Karpas-422 (cell line): Measurements from ENCODE around the gene MAGI1. TPM values are rescaled to one million over a fixed set of nuclear protein-coding genes. Genes with fewer than 3 reads are reported as not detected.

Experiments
- DNase-seq: peaks from one replicate; pipeline ENCODE4 v3.0.0-alpha.2; 2015
- H2AFZ ChIP-seq: fragments of 200-600 bp; sonication (generic); 2 replicates; pipeline ENCODE4 v1.6.1; 2014; ENCODE audit warnings: antibody characterized with exemption, low read length, mixed read lengths
- H3K27ac ChIP-seq: fragments of 200-600 bp; sonication (generic); 2 replicates; pipeline ENCODE4 v1.5.1; 2014; ENCODE audit warnings: mild to moderate bottlenecking, low read length, moderate library complexity
- H3K27me3 ChIP-seq: fragments of 200-600 bp; sonication (generic); 2 replicates; pipeline ENCODE4 v1.6.1; 2014; ENCODE audit warnings: low read length, mixed read lengths
- H3K36me3 ChIP-seq: fragments of 200-600 bp; sonication (generic); 2 replicates; pipeline ENCODE4 v1.6.1; 2014; ENCODE audit warnings: low read length, mixed read lengths; ENCODE audit not compliant: insufficient read depth
- H3K4me1 ChIP-seq: fragments of 200-600 bp; sonication (generic); 2 replicates; pipeline ENCODE4 v1.6.1; 2014; ENCODE audit warnings: mild to moderate bottlenecking, low read length, mixed read lengths
- H3K4me2 ChIP-seq: fragments of 200-600 bp; sonication (generic); 2 replicates; pipeline ENCODE4 v1.6.1; 2014; ENCODE audit warnings: low read length, low read depth, mild to moderate bottlenecking; ENCODE audit not compliant: poor library complexity, severe bottlenecking
- H3K4me3 ChIP-seq: fragments of 200-600 bp; sonication (generic); 2 replicates; pipeline ENCODE4 v1.5.1; 2014; ENCODE audit warnings: mild to moderate bottlenecking, antibody characterized with exemption, low read length, mixed read lengths
- H3K79me2 ChIP-seq: fragments of 200-600 bp; sonication (generic); 2 replicates; pipeline ENCODE4 v1.6.1; 2014; ENCODE audit warnings: mild to moderate bottlenecking, low read length, mixed read lengths
- H3K9ac ChIP-seq: fragments of 200-600 bp; sonication (generic); 2 replicates; pipeline ENCODE4 v1.6.0; 2014; ENCODE audit warnings: low read length
- H3K9me2 ChIP-seq: fragments of 200-600 bp; sonication (generic), shearing (Covaris generic); replicated peaks from 2 replicates; pipeline ENCODE4 v1.6.0; 2014; ENCODE audit warnings: mild to moderate bottlenecking, low read length, moderate library complexity; ENCODE audit not compliant: insufficient read depth
- H3K9me3 ChIP-seq: fragments of 300-700, 200-600 bp; sonication (generic); 2 replicates; pipeline ENCODE4 v1.6.1; 2014; ENCODE audit warnings: low read length, mixed read lengths
- H4K20me1 ChIP-seq: fragments of 200-600 bp; sonication (generic); 2 replicates; pipeline ENCODE4 v1.6.1; 2014; ENCODE audit warnings: mild to moderate bottlenecking, antibody characterized with exemption, low read length, low read depth; ENCODE audit not compliant: insufficient read depth
- total RNA-seq: library from RNA; depleted of rRNA; stranded (reverse); fragments of >200 nt; shearing (Covaris generic); gene quantifications from 2 replicates; pipeline ENCODE4 v1.2.3, GENCODE V29; 2014; ENCODE audit warnings: low replicate concordance

Gene MAGI1
- total RNA-seq, 1 experiment from 2014 or later: 0.71 TPM

GRCh38 chr3:66014651-66015050 is 24.1 kb downstream of the MAGI1 start:
- Histone ChIP-seq H3K27me3 (no peaks in the 10 kb centered on the region), H3K79me2 (no peaks in the 10 kb centered on the region), H3K4me2 (no peak overlapping the region), H4K20me1 (no peaks in the 10 kb centered on the region), H3K4me3 (no peak overlapping the region), H3K36me3 (no peaks in the 10 kb centered on the region), H3K4me1 (no peaks in the 10 kb centered on the region), H3K27ac (no peak overlapping the region), H3K9me3 (no peaks in the 10 kb centered on the region), H3K9ac (no peak overlapping the region), H2AFZ (no peak overlapping the region), H3K9me2 (no peaks in the 10 kb centered on the region)
- DNase-seq: no peak

DNA sequence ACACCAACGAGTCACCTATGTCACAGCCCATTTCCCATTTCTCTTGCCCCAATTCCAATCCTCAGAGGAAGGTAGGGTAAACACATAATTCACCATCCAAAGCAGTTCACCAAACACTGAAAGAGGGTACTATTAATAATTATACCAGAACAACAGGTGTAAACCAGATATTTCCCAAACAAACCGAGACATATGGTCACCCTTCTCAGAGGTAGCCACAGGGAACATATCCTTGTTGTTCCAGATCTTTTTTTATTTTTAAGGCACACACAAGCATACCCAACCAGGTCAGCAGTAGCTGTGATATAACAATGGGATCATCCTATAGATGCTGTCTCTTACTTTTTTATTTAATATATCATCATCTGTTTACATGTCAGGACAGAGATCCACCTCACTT is 24.7 kb downstream of the MAGI1 start:
- no peak overlapping the region for H3K4me2 ChIP-seq
- no peak for DNase-seq
- H3K4me3 ChIP-seq: no peak overlapping the region
- no peak overlapping the region for H2AFZ ChIP-seq
- H3K9me2 ChIP-seq: no peaks in the 10 kb centered on the region
- H3K79me2 ChIP-seq: no peaks in the 10 kb centered on the region
- H3K36me3 ChIP-seq: no peaks in the 10 kb centered on the region
- H3K27me3 ChIP-seq: no peaks in the 10 kb centered on the region
- H3K9me3 ChIP-seq: no peaks in the 10 kb centered on the region
- H3K4me1 ChIP-seq: no peaks in the 10 kb centered on the region
- no peaks in the 10 kb centered on the region for H4K20me1 ChIP-seq
- no peak overlapping the region for H3K9ac ChIP-seq
- H3K27ac ChIP-seq: no peak overlapping the region

DNA sequence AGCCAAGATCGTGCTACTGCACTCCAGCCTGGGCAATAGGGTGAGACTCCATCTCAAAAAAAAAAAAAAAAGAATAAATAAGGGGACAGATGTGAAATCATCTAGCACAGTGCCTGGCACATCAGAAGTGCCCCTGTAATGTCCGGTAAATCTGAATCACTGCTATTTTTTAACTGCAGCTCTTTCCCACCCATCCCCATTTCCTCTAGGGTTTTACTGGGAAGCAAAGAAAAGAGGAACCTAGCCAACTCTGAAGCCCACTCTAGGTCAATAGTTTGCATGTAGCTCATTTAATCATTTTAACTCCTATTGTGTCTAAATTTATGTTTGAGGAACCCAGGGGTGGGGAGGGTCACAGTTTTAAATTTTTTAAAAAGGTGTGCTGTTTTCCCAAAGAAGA is 26.0 kb downstream of the MAGI1 start:
- no peak overlapping the region for H2AFZ ChIP-seq
- no peak overlapping the region for H3K27ac ChIP-seq
- no peaks in the 10 kb centered on the region for H3K9me3 ChIP-seq
- H3K27me3 ChIP-seq: no peaks in the 10 kb centered on the region
- H3K4me3 ChIP-seq: no peak overlapping the region
- no peaks in the 10 kb centered on the region for H3K9me2 ChIP-seq
- no peaks in the 10 kb centered on the region for H3K79me2 ChIP-seq
- H3K4me1 ChIP-seq: no peaks in the 10 kb centered on the region
- no peak for DNase-seq
- H3K4me2 ChIP-seq: no peak overlapping the region
- H3K9ac ChIP-seq: no peak overlapping the region
- H3K36me3 ChIP-seq: no peaks in the 10 kb centered on the region
- H4K20me1 ChIP-seq: no peaks in the 10 kb centered on the region

- H3K9me3 ChIP-seq: no peaks in the 10 kb centered on the region
- H3K27ac ChIP-seq: no peak overlapping the region
- no peaks in the 10 kb centered on the region for H3K79me2 ChIP-seq
- no peak overlapping the region for H3K4me3 ChIP-seq
- no peak overlapping the region for H3K9ac ChIP-seq
- H2AFZ ChIP-seq: no peak overlapping the region
- DNase-seq: no peak
- no peak overlapping the region for H3K4me2 ChIP-seq
- H3K36me3 ChIP-seq: no peaks in the 10 kb centered on the region
- H3K4me1 ChIP-seq: no peaks in the 10 kb centered on the region
- H4K20me1 ChIP-seq: no peaks in the 10 kb centered on the region
- no peaks in the 10 kb centered on the region for H3K27me3 ChIP-seq
- no peaks in the 10 kb centered on the region for H3K9me2 ChIP-seq
Observed at GRCh38 chr3:66010739-66011655, 27.7 kb downstream of the MAGI1 start.

DNA sequence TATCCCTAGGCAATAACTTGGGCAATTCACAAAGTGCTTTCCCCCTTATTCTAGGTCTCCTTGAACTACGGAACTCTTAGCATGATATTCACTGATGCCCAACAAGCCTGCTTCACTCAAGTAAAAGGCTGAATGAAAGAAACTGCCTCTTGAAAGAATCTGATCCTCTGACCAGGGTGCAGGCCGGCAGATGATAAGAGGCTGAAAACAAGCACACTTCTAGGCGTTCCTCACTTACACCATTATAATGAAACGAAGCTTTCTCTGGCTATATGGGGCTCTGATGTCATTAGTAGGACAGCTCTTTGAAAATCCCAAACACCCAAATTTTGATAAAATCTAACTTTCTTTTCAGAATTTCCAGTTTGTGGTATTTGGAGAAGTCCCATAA is 28.4 kb downstream of the MAGI1 start:
- Histone ChIP-seq H3K9me2 (no peaks in the 10 kb centered on the region), H3K27me3 (no peaks in the 10 kb centered on the region), H3K4me1 (no peaks in the 10 kb centered on the region), H2AFZ (no peak overlapping the region), H3K36me3 (no peaks in the 10 kb centered on the region), H3K4me3 (no peak overlapping the region), H3K9ac (no peak overlapping the region), H3K9me3 (no peaks in the 10 kb centered on the region), H3K79me2 (no peaks in the 10 kb centered on the region), H3K4me2 (no peak overlapping the region), H4K20me1 (no peaks in the 10 kb centered on the region), H3K27ac (no peak overlapping the region)
- DNase-seq: no peak

DNA sequence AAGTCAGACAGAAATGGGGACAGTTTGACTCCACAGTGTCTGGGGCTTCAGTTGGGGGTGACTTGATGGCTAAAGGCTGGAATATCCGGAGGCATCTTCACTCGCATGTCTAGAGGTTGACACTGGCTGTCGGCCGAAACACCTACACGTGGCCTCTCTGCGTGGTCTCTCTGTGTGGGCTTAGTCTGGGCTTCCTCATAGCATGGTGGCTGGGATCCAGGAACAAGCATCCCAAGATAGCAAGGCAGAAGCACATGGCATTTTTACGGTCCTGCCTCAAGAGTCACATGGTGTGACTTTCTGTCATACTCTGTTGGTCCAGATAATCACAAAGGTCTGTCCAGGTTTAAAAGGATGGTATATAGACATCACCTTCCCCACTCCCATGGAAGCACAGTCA is 34.5 kb downstream of the MAGI1 start:
- H3K79me2 ChIP-seq: no peaks in the 10 kb centered on the region
- no peaks in the 10 kb centered on the region for H3K9me3 ChIP-seq
- no peaks in the 10 kb centered on the region for H3K4me1 ChIP-seq
- H3K36me3 ChIP-seq: no peaks in the 10 kb centered on the region
- no peak overlapping the region for H3K4me2 ChIP-seq
- H3K27ac ChIP-seq: no peak overlapping the region
- no peak overlapping the region for H3K9ac ChIP-seq
- no peaks in the 10 kb centered on the region for H4K20me1 ChIP-seq
- no peak for DNase-seq
- H3K9me2 ChIP-seq: no peaks in the 10 kb centered on the region
- H3K27me3 ChIP-seq: no peaks in the 10 kb centered on the region
- H2AFZ ChIP-seq: no peak overlapping the region
- H3K4me3 ChIP-seq: no peak overlapping the region

DNA sequence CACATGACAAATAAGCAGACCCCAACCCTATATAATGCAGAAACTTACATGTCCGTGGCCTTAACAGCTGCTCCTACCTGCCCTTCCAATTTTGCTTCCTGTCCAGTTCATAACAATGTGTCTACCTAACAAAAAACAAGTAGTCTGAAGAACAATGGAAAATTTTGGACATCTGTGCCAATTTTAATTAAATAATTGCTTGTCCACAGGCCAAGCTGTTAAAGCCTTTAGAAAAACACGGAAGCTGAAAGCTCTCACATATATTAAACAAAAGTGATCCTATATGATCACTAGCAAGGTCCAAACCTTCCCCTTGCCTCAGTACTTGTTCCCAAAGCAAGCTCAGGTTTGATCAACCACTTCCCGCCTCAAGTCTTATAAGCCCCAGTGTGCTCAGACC is 37.1 kb downstream of the MAGI1 start:
- Histone ChIP-seq H3K4me3 (no peak overlapping the region), H3K36me3 (no peaks in the 10 kb centered on the region), H3K27me3 (no peaks in the 10 kb centered on the region), H3K4me2 (no peak overlapping the region), H3K9me2 (no peaks in the 10 kb centered on the region), H3K9me3 (no peaks in the 10 kb centered on the region), H3K79me2 (no peaks in the 10 kb centered on the region), H3K27ac (no peak overlapping the region), H3K9ac (no peak overlapping the region), H4K20me1 (no peaks in the 10 kb centered on the region), H3K4me1 (no peaks in the 10 kb centered on the region), H2AFZ (no peak overlapping the region)
- no peak for DNase-seq

- Histone ChIP-seq H3K27ac (no peak overlapping the region), H3K4me2 (no peak overlapping the region), H3K9me3 (no peaks in the 10 kb centered on the region), H3K27me3 (no peaks in the 10 kb centered on the region), H3K79me2 (no peaks in the 10 kb centered on the region), H3K4me1 (no peaks in the 10 kb centered on the region), H3K9ac (no peak overlapping the region), H2AFZ (no peak overlapping the region), H3K9me2 (no peaks in the 10 kb centered on the region), H3K4me3 (no peak overlapping the region), H4K20me1 (no peaks in the 10 kb centered on the region), H3K36me3 (no peaks in the 10 kb centered on the region)
- no peak for DNase-seq
Observed at GRCh38 chr3:66000506-66000905, 38.2 kb downstream of the MAGI1 start.
